Large intestine (tissue), 3 donors: ENCODE measurements around the gene COL5A1. TPM values are rescaled to one million over a fixed set of nuclear protein-coding genes. Genes with fewer than 3 reads are reported as not detected.
A peak's percentile ranks its signal among the peaks of the same experiment; 100 is the strongest.

Experiments used
- DNase-seq, 2 donors: peaks; one replicate each; pipeline versions ENCODE4 v3.0.0 to v3.0.0-alpha.2; 2013
- H3K27ac ChIP-seq: one replicate; pipeline ENCODE4 v1.5.1; 2013; ENCODE audit warnings: low read length
- H3K27me3 ChIP-seq: 2 replicates; pipeline ENCODE4 v1.6.1; 2013; ENCODE audit warnings: low read length; ENCODE audit not compliant: control insufficient read depth, insufficient read depth
- H3K36me3 ChIP-seq: 2 replicates; pipeline ENCODE4 v1.6.1; 2013; ENCODE audit warnings: low read length; ENCODE audit not compliant: control insufficient read depth, insufficient read depth
- H3K4me1 ChIP-seq: one replicate; pipeline ENCODE4 v1.6.1; 2013; ENCODE audit warnings: low read length; ENCODE audit not compliant: control insufficient read depth, insufficient read depth
- H3K4me3 ChIP-seq: one replicate; pipeline ENCODE4 v1.5.1; 2013; ENCODE audit warnings: low read length
- H3K9me3 ChIP-seq: one replicate; pipeline ENCODE4 v1.6.1; 2013; ENCODE audit warnings: mild to moderate bottlenecking, low read depth, low read length, moderate library complexity; ENCODE audit not compliant: control insufficient read depth
- WGBS: methylation state at CpG from one replicate; pipeline ENCODE4 v1.1.5; 2013; ENCODE audit warnings: low lambda C conversion rate; ENCODE audit not compliant: insufficient coverage; 5-methylcytosine and 5-hydroxymethylcytosine counted together
- polyA plus RNA-seq: library from polyadenylated mRNA; unstranded; fragments of 120-200 nt; gene quantifications from one replicate; pipeline ENCODE4 v1.2.1, GENCODE V29; 2013

Gene COL5A1
- polyA plus RNA-seq, 1 donor = 79.9 TPM

GRCh38 chr9:134631881-134632280 is 9.7 kb upstream of the COL5A1 start:
- H3K36me3 ChIP-seq = no peaks in the 10 kb centered on the region
- no peak overlapping the region for H3K27ac ChIP-seq
- H3K9me3 ChIP-seq = no peaks in the 10 kb centered on the region
- DNase-seq = no peak
- WGBS = no CpG with 5 or more reads among the region's 10 CpGs
- H3K4me1 ChIP-seq = no peaks in the 10 kb centered on the region
- no peak overlapping the region for H3K4me3 ChIP-seq
- no peaks in the 10 kb centered on the region for H3K27me3 ChIP-seq

DNA sequence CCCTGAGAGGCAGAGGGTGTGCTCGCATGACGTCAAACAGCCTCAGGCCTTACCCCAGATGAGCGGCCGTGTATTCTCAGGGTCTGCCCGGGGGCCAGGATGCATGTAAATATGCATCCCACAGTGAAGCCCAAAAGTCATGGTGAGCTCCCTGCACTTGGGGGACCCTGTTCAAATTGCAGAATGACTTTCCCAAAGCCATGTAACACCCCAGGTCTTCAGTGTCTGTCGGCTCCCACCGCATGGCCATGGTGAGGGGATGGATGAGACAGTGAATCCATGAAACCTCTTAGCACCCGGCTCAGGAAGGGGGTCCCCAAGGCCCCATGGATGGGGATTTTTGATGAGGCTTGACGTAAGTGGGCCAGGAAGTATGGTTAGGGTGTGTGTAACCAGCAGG is 9.3 kb upstream of the COL5A1 start:
- no CpG with 5 or more reads among the region's 9 CpGs for WGBS
- Histone ChIP-seq H3K9me3 (no peaks in the 10 kb centered on the region), H3K27me3 (no peaks in the 10 kb centered on the region), H3K4me3 (no peak overlapping the region), H3K4me1 (no peaks in the 10 kb centered on the region), H3K27ac (no peak overlapping the region), H3K36me3 (no peaks in the 10 kb centered on the region)
- no peak for DNase-seq

- no peaks in the 10 kb centered on the region for H3K9me3 ChIP-seq
- H3K4me3 ChIP-seq = no peak overlapping the region
- no peak overlapping the region for H3K27ac ChIP-seq
- DNase-seq = no peak
- no peaks in the 10 kb centered on the region for H3K4me1 ChIP-seq
- 80% methylated on average over 1 of the region's 16 CpGs for WGBS
- no peaks in the 10 kb centered on the region for H3K36me3 ChIP-seq
- peaks cover 3% of the 10 kb centered on the region for H3K27me3 ChIP-seq
Measured at GRCh38 chr9:134633362-134634142, 8.1 kb upstream of the COL5A1 start.

DNA sequence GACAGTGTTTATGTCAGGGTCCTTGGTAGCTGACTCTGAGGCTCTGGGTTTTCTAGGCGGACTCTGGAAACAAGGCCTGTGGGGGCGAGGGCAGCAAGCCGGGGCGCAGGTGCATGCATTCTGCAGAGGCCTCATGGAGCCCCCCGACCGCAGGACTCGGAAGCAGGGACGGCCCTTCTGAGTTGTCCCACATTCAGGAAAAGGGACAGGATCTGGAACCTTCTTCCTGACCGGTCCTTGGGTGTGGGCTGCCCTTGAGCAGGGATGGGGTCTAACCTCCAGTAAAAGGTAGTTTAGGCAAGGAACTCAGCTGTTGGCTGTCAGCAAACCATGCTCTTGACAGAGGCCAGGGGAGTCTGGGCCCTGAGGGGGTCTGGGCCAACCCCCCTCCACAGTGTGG is 7.4 kb upstream of the COL5A1 start:
- peaks cover 6% of the 10 kb centered on the region for H3K27me3 ChIP-seq

DNA sequence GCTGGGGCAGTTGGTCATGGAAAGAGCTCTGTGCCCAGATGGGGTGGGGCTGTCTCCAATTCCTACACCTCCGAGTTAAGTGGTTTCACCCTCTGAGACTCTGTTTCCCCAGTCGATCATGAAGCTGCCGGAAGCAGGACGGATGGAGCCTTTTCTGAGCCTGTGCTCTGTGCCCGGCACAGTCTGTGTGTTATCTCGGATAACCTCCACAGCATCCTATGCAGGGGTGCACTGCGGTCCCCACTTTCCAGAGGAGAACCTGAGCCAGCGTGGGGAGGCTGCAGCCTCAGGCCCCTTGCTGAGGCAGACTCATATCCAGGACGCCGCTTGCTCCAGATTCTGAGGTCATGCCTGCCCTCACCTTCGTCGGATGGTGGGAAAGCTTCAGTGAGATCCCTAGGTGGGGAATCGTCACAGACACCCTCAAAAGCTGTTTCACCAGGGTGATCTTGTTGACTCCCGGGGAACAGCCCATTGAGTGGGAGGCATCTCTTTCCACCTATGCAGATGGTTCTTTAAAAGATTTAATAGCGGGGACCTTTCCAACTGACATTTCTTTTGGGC is 6.9 kb upstream of the COL5A1 start:
- H3K27me3 ChIP-seq = peaks cover 9% of the 10 kb centered on the region
- no peaks in the 10 kb centered on the region for H3K4me1 ChIP-seq
- no peaks in the 10 kb centered on the region for H3K9me3 ChIP-seq
- no peaks in the 10 kb centered on the region for H3K36me3 ChIP-seq
- 60% methylated on average over 1 of the region's 15 CpGs for WGBS
- H3K4me3 ChIP-seq = no peak overlapping the region
- no peak for DNase-seq
- no peak overlapping the region for H3K27ac ChIP-seq

More for the DNA sequence above, 7.4 kb upstream of the COL5A1 start:
- WGBS = no CpG with 5 or more reads among the region's 9 CpGs
- Histone ChIP-seq H3K9me3 (no peaks in the 10 kb centered on the region), H3K27ac (no peak overlapping the region), H3K4me3 (no peak overlapping the region), H3K36me3 (no peaks in the 10 kb centered on the region), H3K4me1 (no peaks in the 10 kb centered on the region)
- no peak for DNase-seq

DNA sequence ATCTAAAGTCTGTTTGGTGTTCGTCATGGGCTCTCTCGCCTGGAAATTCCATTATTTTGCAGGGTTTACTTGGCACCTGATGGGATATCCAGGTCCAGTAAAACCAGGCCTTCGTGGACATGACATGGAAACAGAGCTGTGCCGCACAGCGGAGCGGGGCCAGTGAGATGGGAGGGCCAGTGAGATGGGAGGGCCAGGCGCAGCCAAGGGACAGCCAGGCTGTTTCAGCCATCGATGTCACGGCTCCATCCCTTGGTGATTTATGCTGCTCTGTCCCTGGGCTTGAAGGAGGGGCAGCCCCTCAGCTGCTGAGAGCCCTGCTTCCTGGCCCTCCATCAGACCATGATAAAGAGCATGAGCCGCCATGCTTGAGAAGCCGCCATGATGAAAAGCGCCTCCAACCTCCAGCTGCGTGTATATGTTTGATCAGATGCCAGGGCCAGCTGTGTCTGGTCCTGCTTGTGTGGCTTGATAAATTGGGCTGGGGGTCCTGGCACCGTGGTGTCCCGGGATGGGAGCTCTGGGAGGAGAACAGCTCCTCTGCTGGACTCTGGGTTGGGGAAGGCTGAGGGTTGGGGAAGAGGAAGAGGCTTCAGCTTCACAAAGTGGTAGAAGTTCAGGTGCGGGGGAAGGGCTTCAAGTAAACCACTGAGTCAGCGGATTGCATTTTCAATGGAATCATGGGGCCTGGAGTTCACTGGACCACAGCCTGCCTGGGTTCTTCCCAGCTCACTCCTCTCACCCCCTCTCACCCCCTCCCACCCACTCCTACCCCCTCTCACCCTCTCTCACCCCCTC is 6.1 kb upstream of the COL5A1 start:
- Histone ChIP-seq H3K9me3 (no peaks in the 10 kb centered on the region), H3K4me3 (no peak overlapping the region), H3K27ac (no peak overlapping the region), H3K36me3 (no peaks in the 10 kb centered on the region), H3K27me3 (peaks cover 12% of the 10 kb centered on the region), H3K4me1 (no peaks in the 10 kb centered on the region)
- 80% methylated on average over 2 of the region's 17 CpGs for WGBS
- no peak for DNase-seq

- Histone ChIP-seq H3K36me3 (no peaks in the 10 kb centered on the region), H3K27me3 (peaks cover 18% of the 10 kb centered on the region), H3K4me3 (no peak overlapping the region), H3K27ac (no peak overlapping the region), H3K9me3 (no peaks in the 10 kb centered on the region), H3K4me1 (peaks cover 5% of the 10 kb centered on the region)
- DNase-seq = no peak
- WGBS = no CpG with 5 or more reads among the region's 2 CpGs
Measured at GRCh38 chr9:134636149-134636507, 5.5 kb upstream of the COL5A1 start.

DNA sequence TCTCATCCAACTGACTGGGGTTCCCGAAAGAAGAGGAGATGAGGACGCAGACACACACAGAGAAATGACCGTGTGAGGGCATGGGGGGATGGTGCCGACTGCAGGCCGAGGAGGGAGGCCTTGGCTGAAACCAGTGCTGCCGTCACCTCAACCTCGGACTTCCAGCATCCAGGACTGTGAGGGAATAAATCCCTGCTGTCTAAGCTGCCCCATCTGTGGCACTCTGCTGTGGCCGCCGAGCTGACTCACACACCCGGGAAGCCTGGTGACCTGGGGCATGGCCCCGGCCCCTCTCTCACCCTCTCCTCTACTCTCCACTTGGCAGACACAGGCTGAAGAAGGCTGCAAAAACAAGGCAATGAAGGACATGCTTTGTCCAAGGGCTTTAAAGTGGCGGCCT is 4.4 kb upstream of the COL5A1 start:
- WGBS = no CpG with 5 or more reads among the region's 12 CpGs
- H3K36me3 ChIP-seq = no peaks in the 10 kb centered on the region
- no peak for DNase-seq
- H3K4me3 ChIP-seq = no peak overlapping the region
- peaks cover 6% of the 10 kb centered on the region for H3K4me1 ChIP-seq
- no peaks in the 10 kb centered on the region for H3K9me3 ChIP-seq
- H3K27me3 ChIP-seq = peaks cover 20% of the 10 kb centered on the region
- H3K27ac ChIP-seq = no peak overlapping the region

GRCh38 chr9:134637696-134638501 is 3.7 kb upstream of the COL5A1 start:
- no peaks in the 10 kb centered on the region for H3K36me3 ChIP-seq
- DNase-seq = peak in 1 of 2 donors; percentile 30
- H3K9me3 ChIP-seq = no peaks in the 10 kb centered on the region
- peaks cover 25% of the 10 kb centered on the region for H3K27me3 ChIP-seq
- no peak overlapping the region for H3K27ac ChIP-seq
- WGBS = no CpG with 5 or more reads among the region's 23 CpGs
- H3K4me3 ChIP-seq = no peak overlapping the region
- H3K4me1 ChIP-seq = peaks cover 6% of the 10 kb centered on the region

DNA sequence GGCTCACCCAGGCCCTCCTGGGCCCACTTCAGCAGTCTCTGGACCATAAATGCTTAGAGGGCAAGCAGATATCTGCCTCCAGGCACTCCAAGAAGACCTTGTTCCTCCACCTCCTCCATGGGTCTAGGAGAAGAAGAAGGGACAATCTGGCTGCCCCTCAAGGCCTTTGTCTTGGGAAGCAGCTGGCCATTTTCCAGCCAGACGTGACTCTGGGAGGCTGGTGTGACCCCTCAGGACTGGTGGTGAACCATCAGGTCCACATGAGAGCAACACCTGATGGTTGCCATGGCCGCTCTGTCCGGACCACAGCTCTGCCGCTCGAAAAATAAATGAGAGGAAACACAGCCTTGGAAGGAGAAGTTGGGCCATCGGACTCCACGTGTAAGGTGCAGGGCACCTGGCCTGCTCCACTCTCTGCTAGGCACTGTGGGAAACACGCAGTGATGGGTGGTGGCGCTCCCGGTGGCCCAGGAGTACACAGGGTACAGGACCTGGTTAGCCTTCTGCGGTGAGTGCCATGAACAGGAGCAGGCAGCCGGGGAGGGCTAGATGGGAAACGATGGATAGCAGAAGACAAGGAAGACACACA is 3.0 kb upstream of the COL5A1 start:
- Histone ChIP-seq H3K36me3 (no peaks in the 10 kb centered on the region), H3K9me3 (no peaks in the 10 kb centered on the region), H3K4me1 (peaks cover 6% of the 10 kb centered on the region), H3K27me3 (peaks cover 32% of the 10 kb centered on the region), H3K27ac (no peak overlapping the region), H3K4me3 (no peak overlapping the region)
- WGBS = no CpG with 5 or more reads among the region's 13 CpGs
- no peak for DNase-seq
